ENCODE results near the gene LYRM7.
A peak's percentile ranks its signal among the peaks of the same experiment; 100 is the strongest.
"Not testable (repeated sequence)": the region's sequence is repeated elsewhere in the genome, so short reads cannot be mapped to it uniquely, and the experiment has no call there.

The LYRM7 gene

GRCh38 chr5:131170540-131171275 is at the start of gene LYRM7:
Gene LYRM7, plus strand, starts transcription at chr5:131170944. Its CDS starts 77 bp downstream, at chr5:131171021.
- DNase-seq (ENCODE audit: low read depth in 1 of 2, low spot score in 1 of 2) = peak; percentile 74 to 90

DNA sequence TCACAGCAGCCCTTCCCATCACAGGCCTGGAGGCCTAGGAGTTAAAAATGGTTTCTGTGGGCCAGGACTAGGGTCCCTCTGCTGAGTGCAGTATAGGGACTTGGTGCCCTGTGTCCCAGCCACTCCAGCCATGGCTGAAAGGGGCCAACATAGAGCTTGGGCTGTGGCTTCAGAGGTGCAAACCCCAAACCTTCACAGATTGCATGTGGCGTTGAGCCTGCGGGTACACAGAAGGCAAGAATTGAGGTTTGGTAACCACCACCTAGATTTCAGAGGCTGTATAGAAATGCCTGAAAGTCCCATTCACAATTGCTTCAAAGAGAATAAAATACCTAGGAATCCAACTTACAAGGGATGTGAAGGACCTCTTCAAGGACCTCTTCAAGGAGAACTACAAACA is 43.5 kb upstream of the LYRM7 start:
- not testable (repeated sequence) for DNase-seq (ENCODE audit: low read depth in 1 of 2, low spot score in 1 of 2)

- no peak for DNase-seq (ENCODE audit: low read depth in 1 of 2, low spot score in 1 of 2)
These were observed 41.4 kb upstream of the LYRM7 start for GRCh38 chr5:131129306-131129705.

DNA sequence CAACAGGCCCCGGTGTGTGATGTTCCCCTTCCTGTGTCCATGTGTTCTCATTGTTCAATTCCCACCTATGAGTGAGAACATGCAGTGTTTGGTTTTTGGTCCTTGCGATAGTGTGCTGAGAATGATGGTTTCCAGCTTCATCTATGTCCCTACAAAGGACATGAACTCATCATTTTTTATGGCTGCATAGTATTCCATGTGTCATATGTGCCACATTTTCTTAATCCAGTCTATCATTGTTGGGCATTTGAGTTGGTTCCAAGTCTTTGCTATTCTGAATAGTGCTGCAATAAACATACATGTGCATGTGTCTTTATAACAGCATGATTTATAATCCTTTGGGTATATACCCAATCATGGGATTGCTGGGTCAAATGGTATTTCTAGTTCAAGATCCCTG is 37.7 kb upstream of the LYRM7 start:
- not testable (repeated sequence) for DNase-seq (ENCODE audit: low read depth in 1 of 2, low spot score in 1 of 2)

- not testable (repeated sequence) for DNase-seq (ENCODE audit: low read depth in 1 of 2, low spot score in 1 of 2)
These were observed 32.3 kb upstream of the LYRM7 start for GRCh38 chr5:131138406-131138805.

- no peak for DNase-seq (ENCODE audit: low read depth in 1 of 2, low spot score in 1 of 2)
These were observed 31.4 kb upstream of the LYRM7 start for GRCh38 chr5:131139321-131139720.

DNA sequence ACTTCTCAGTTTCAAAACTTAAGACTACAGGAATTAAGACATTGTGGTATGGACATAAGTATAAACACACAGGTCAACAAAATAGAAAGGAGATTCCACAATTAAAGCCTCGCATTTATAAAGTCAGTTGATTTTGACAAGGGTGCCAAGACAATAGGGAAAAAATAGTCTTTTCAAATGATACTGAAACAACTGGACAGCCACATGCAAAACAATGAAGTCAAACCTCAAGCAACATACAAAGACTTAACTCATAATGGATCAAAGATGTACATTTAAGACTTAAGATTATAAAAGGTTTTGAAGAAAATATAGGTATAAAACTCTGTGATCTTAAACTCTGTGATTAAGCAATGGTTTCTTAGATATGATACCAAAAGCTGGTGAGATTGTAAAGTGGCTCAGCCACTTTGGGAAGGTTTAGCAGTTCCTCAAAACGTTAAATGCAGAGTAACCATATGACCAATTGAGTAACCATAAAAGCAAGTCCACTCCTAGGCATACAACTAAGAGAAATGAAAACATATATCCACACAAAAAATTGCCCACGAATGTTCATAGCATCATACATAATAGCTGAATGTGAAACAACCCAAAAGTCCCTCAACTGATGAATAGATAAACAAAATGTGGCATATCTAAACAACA is 27.6 kb upstream of the LYRM7 start:
- DNase-seq (ENCODE audit: low read depth in 1 of 2, low spot score in 1 of 2) = no peak

- DNase-seq (ENCODE audit: low read depth in 1 of 2, low spot score in 1 of 2) = no peak
These were observed 23.5 kb upstream of the LYRM7 start for GRCh38 chr5:131147258-131147657.

GRCh38 chr5:131148835-131149234 is 21.9 kb upstream of the LYRM7 start:
- DNase-seq (ENCODE audit: low read depth in 1 of 2, low spot score in 1 of 2) = no peak

DNA sequence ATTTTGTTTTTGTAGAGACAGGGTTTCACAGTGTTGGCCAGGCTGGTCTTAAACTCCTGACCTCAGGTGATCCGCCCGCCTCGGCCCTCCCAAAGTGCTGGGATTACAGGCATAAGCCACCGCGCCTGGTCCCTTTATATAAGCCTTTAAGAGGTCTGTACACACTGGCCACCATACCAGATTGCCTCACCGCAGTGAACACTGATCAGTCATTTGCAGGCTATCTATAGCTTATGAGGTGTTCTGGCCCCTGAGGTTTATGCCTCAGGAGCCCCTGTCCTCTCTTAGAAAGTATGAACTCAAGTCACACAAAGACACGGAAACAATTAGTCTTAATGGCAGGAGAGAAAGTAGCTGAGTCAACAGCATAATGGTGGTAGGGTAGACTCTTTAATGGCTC is 20.3 kb upstream of the LYRM7 start:
- no peak for DNase-seq (ENCODE audit: low read depth in 1 of 2, low spot score in 1 of 2)

DNA sequence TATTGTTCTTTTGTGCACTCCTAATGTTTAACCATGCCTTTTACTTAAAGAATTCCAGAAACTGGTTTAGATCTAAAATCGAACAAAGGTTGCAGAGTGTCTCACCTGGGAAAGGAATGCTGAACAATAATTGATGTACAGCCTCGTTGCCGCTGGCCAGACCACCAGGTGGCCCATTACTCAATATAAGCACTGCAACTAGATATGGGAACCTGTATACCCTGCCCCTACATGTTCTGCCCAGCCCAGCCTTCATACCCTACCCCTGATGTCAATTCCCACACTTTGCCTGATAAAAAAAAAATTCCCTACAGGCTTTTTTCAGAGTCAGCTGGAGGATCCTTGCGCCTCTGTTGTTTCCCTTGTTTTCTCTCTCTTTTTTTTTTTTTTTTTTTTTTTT is 19.5 kb upstream of the LYRM7 start:
- DNase-seq (ENCODE audit: low read depth in 1 of 2, low spot score in 1 of 2) = no peak

GRCh38 chr5:131156385-131156784 is 14.4 kb upstream of the LYRM7 start:
- DNase-seq (ENCODE audit: low read depth in 1 of 2, low spot score in 1 of 2) = no peak

DNA sequence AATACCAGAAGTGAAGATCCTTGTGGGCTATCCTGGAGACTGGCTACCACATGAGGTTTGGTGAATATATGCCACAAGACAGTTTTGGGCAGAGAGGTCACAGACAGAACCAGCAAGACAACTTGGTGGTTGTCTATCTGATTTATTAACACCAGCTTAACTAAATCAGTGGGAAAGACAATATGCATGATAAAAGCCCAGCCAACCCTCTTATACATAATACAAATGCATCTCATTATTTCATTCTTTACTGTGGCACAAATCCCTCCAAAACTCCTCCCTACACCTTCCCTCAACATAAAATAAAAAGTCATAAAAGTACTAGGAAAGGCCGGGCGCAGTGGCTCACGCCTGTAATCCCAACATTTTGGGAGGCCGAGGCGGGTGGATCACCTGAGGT is 13.8 kb upstream of the LYRM7 start:
- DNase-seq (ENCODE audit: low read depth in 1 of 2, low spot score in 1 of 2) = no peak

- no peak for DNase-seq (ENCODE audit: low read depth in 1 of 2, low spot score in 1 of 2)
These were observed 10.6 kb upstream of the LYRM7 start for GRCh38 chr5:131160134-131160533.

- no peak for DNase-seq (ENCODE audit: low read depth in 1 of 2, low spot score in 1 of 2)
These were observed 7.2 kb upstream of the LYRM7 start for GRCh38 chr5:131163276-131164119.

- DNase-seq (ENCODE audit: low read depth in 1 of 2, low spot score in 1 of 2) = peak; percentile 47 to 50
These were observed 6.3 kb upstream of the LYRM7 start for GRCh38 chr5:131164191-131165118.

- DNase-seq (ENCODE audit: low read depth in 1 of 2, low spot score in 1 of 2) = peak; percentile 84 to 91
These were observed 5.5 kb upstream of the LYRM7 start, which contains the start of gene HINT1 for GRCh38 chr5:131165119-131165727. Gene HINT1, minus strand, starts transcription at chr5:131165256. Its CDS starts 51 bp downstream, at chr5:131165205.

- no peak for DNase-seq (ENCODE audit: low read depth in 1 of 2, low spot score in 1 of 2)
These were observed 3.1 kb upstream of the LYRM7 start for GRCh38 chr5:131167615-131168014.

DNA sequence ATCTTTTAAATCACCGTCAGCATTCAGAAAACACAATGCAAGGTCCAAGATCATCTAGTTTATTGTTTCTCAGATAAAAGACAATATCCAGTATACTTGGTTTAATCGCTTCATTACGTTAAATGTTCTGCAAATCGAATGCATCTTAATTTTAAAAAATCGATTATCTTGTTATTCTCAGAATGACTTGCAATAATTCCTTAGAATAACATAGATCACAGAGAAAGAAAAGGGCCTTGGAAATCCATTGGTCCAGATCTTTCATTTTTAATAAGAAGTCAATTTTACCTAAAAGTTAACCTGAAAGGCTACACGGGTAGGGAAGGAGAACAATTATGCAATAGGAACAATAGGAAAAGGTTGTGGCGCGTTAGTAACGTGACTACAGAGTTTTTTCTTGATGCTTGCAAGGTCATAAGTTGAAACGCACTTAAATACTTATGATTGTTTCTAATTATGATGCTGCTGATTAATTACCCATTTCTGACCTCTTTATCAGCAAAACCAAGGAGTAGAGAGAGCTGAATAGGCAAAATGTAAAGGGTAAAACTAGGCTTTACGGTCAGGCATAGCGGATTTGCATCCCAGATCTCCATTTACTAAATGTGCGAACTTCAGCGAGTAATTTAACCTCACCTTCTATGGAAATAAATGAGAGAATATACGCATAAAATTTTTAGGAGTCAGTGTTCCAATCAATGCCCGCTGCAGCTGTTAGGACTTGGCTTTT is 769 bp upstream of the LYRM7 start:
- no peak for DNase-seq (ENCODE audit: low read depth in 1 of 2, low spot score in 1 of 2)

All from stimulated activated CD4-positive, alpha-beta T cell treated with anti-CD3 and anti-CD28 coated beads, Interleukin-15, amount 100 ng/mL, for 1 hour (primary cell).